Liver (tissue), 9 donors: ENCODE results near the gene TRDN. TPM values are rescaled to one million over a fixed set of nuclear protein-coding genes. Genes with fewer than 3 reads are reported as not detected.

Experiments
- DNase-seq: peaks from one replicate; pipeline ENCODE4 v3.0.0-alpha.2; 2017; ENCODE audit warnings: low spot score
- H3K27ac ChIP-seq, 2 donors: one replicate each; pipeline ENCODE4 v1.7.0; 2013; ENCODE audit warnings: inconsistent platforms in 2 of 2, low read length in 2 of 2, control low read depth in 1 of 2, low read depth in 1 of 2, mild to moderate bottlenecking in 1 of 2
- H3K27me3 ChIP-seq, 4 donors: one replicate each; pipeline versions ENCODE4 v1.6.1 to v1.7.0; 2013; ENCODE audit warnings: low read length in 3 of 4, inconsistent platforms in 1 of 4, mild to moderate bottlenecking in 1 of 4, moderate library complexity in 1 of 4; ENCODE audit not compliant: control insufficient read depth in 4 of 4, insufficient read depth in 4 of 4
- H3K36me3 ChIP-seq, 4 donors: one replicate each; pipeline versions ENCODE4 v1.6.1 to v1.7.0; 2013; ENCODE audit warnings: low read length in 3 of 4, mild to moderate bottlenecking in 3 of 4, low read depth in 1 of 4, moderate library complexity in 1 of 4; ENCODE audit not compliant: control insufficient read depth in 4 of 4, insufficient read depth in 3 of 4
- H3K4me1 ChIP-seq, 4 donors: one replicate each; pipeline versions ENCODE4 v1.6.1 to v1.7.0; 2013; ENCODE audit warnings: low read length in 3 of 4, mild to moderate bottlenecking in 3 of 4, moderate library complexity in 1 of 4; ENCODE audit not compliant: control insufficient read depth in 4 of 4, insufficient read depth in 4 of 4
- H3K4me3 ChIP-seq, 3 donors: one replicate each; pipeline versions ENCODE4 v1.6.1 to v1.7.0; 2013; ENCODE audit warnings: low read length in 3 of 3, control low read depth in 1 of 3, low read depth in 1 of 3, mild to moderate bottlenecking in 1 of 3
- H3K9ac ChIP-seq, 2 donors: one replicate each; pipeline ENCODE4 v1.7.0; 2013; ENCODE audit warnings: low read length in 2 of 2, mild to moderate bottlenecking in 2 of 2, moderate library complexity in 2 of 2, control low read depth in 1 of 2, low read depth in 1 of 2
- H3K9me3 ChIP-seq, 4 donors: one replicate each; pipeline versions ENCODE4 v1.6.1 to v1.7.0; 2013; ENCODE audit warnings: low read length in 3 of 4; ENCODE audit not compliant: control insufficient read depth in 4 of 4
- ATF3 ChIP-seq: IDR thresholded peaks from 2 replicates; pipeline ENCODE4 v1.6.1; 2016; ENCODE audit warnings: antibody characterized with exemption
- CTCF ChIP-seq: fragments of 150-350 bp; IDR thresholded peaks from 2 replicates; pipeline ENCODE4 v1.5.1; 2017; ENCODE audit warnings: improper control_type of control experiment, low read depth, low read length; ENCODE audit not compliant: missing input control
- EGR1 ChIP-seq, 2 donors: IDR thresholded peaks; 2 replicates each; pipeline ENCODE4 v1.6.1; 2016 to 2018; ENCODE audit warnings: antibody characterized with exemption in 2 of 2, low read depth in 2 of 2
- FOXA1 ChIP-seq: IDR thresholded peaks from 2 replicates; pipeline ENCODE4 v1.6.1; 2016; ENCODE audit warnings: antibody characterized with exemption
- FOXA2 ChIP-seq: IDR thresholded peaks from 2 replicates; pipeline ENCODE4 v1.6.1; 2016; ENCODE audit warnings: antibody characterized with exemption
- GABPA ChIP-seq, 2 donors: IDR thresholded peaks in 1 of 2; conservative IDR thresholded peaks in 1 of 2; 2 replicates each; pipeline ENCODE4 v1.6.1; 2016; ENCODE audit warnings: antibody characterized with exemption in 2 of 2, mild to moderate bottlenecking in 1 of 2, moderate library complexity in 1 of 2
- HNF4A ChIP-seq, 2 donors: conservative IDR thresholded peaks; 2 replicates each; pipeline ENCODE4 v1.6.1; 2016; ENCODE audit warnings: antibody characterized with exemption in 2 of 2, mild to moderate bottlenecking in 2 of 2
- HNF4G ChIP-seq: IDR thresholded peaks from 2 replicates; pipeline ENCODE4 v1.6.1; 2016; ENCODE audit warnings: antibody characterized with exemption
- JUND ChIP-seq, 2 donors: IDR thresholded peaks; 2 replicates each; pipeline ENCODE4 v1.6.1; 2016; ENCODE audit warnings: antibody characterized with exemption in 2 of 2
- MAX ChIP-seq: IDR thresholded peaks from 2 replicates; pipeline ENCODE4 v1.6.1; 2016; ENCODE audit warnings: antibody characterized with exemption
- NR2F2 ChIP-seq: IDR thresholded peaks from 2 replicates; pipeline ENCODE4 v1.6.1; 2016; ENCODE audit warnings: antibody characterized with exemption
- RAD21 ChIP-seq, 2 donors: IDR thresholded peaks; 2 replicates each; pipeline ENCODE4 v1.6.1; 2016; ENCODE audit warnings: antibody characterized with exemption in 2 of 2, mild to moderate bottlenecking in 2 of 2
- REST ChIP-seq: IDR thresholded peaks from 2 replicates; pipeline ENCODE4 v1.6.1; 2016; ENCODE audit warnings: antibody characterized with exemption, mild to moderate bottlenecking
- RXRA ChIP-seq, 2 donors: IDR thresholded peaks; 2 replicates each; pipeline ENCODE4 v1.6.1; 2017 to 2018; ENCODE audit warnings: antibody characterized with exemption in 2 of 2, mild to moderate bottlenecking in 1 of 2
- SP1 ChIP-seq: IDR thresholded peaks from 2 replicates; pipeline ENCODE4 v1.6.1; 2018; ENCODE audit warnings: antibody characterized with exemption, mild to moderate bottlenecking
- TAF1 ChIP-seq: conservative IDR thresholded peaks from 2 replicates; pipeline ENCODE4 v1.6.1; 2016; ENCODE audit warnings: antibody characterized with exemption, mild to moderate bottlenecking
- YY1 ChIP-seq: IDR thresholded peaks from 2 replicates; pipeline ENCODE4 v1.6.1; 2016; ENCODE audit warnings: antibody characterized with exemption, mild to moderate bottlenecking
- ZBTB33 ChIP-seq: IDR thresholded peaks from 2 replicates; pipeline ENCODE4 v1.6.1; 2016; ENCODE audit warnings: antibody characterized with exemption
- WGBS: extraction: QIAGEN DNeasy Blood & Tissue Kit; methylation state at CpG from one replicate; pipeline ENCODE4 v1.1.7; 2013; 5-methylcytosine and 5-hydroxymethylcytosine counted together
- polyA plus RNA-seq, 2 donors: library from polyadenylated mRNA; stranded (reverse) in 1 of 2; unstranded in 1 of 2; fragments of 200-250 nt in 1 of 2; fragments of >200 nt in 1 of 2; fragmentation: Nextera tagmentation in 1 of 2; extraction: Ambion mirVana in 1 of 2; gene quantifications; one replicate each; pipeline versions ENCODE4 v1.2.1 to v1.2.3, GENCODE V29; 2013 to 2015
- total RNA-seq, 2 donors: library from RNA; depleted of rRNA; stranded (reverse); fragments of >200 nt; gene quantifications; one replicate each; pipeline ENCODE4 v1.2.3, GENCODE V29; 2014
- donor health status: healthy.
- donor health status: healthy.
- donor health status: healthy.
- donor health status: healthy.
- donor health status: healthy.

TRDN gene
- total and polyA plus RNA-seq, 4 donors, result 0.08 to 0.79 TPM; not detected in 2

GRCh38 chr6:123263981-123264380 lies 372.8 kb downstream of the TRDN start:
- no peaks in the 10 kb centered on the region for H3K4me1 ChIP-seq
- H3K4me3 ChIP-seq, result no peak overlapping the region
- 81% methylated on average over 5 of the region's 5 CpGs for WGBS
- TF ChIP-seq ATF3, result no peak
- no peak for TF ChIP-seq REST
- TF ChIP-seq ZBTB33, result no peak
- no peak for TF ChIP-seq FOXA2
- TF ChIP-seq JUND (IDR thresholded peaks at IDR 0.05), result no peak
- no peak for TF ChIP-seq RXRA (IDR thresholded peaks at IDR 0.05)
- no peak for TF ChIP-seq TAF1
- TF ChIP-seq FOXA1, result no peak
- TF ChIP-seq HNF4A (conservative IDR thresholded peaks at IDR 0.05), result no peak
- no peak for TF ChIP-seq YY1
- TF ChIP-seq CTCF, result no peak
- TF ChIP-seq NR2F2, result no peak
- TF ChIP-seq RAD21 (IDR thresholded peaks at IDR 0.05), result no peak
- no peak for TF ChIP-seq MAX
- TF ChIP-seq GABPA (IDR thresholded peaks at IDR 0.05 in 1 of 2, conservative IDR thresholded peaks at IDR 0.05 in 1 of 2), result no peak
- no peak for TF ChIP-seq EGR1 (IDR thresholded peaks at IDR 0.05; ENCODE audit: low read depth in 2 of 2)
- TF ChIP-seq SP1, result no peak
- TF ChIP-seq HNF4G, result no peak
- DNase-seq, result no peak
- no peaks in the 10 kb centered on the region for H3K9me3 ChIP-seq
- H3K27me3 ChIP-seq, result peaks cover 0 to 4% (median 0%) of the 10 kb centered on the region in 4 donors
- H3K36me3 ChIP-seq, result no peaks in the 10 kb centered on the region
- H3K9ac ChIP-seq, result no peak overlapping the region
- no peak overlapping the region for H3K27ac ChIP-seq
